GM13977 (cell line): ENCODE results near the gene WWP2.
A peak's percentile ranks its signal among the peaks of the same experiment; 100 is the strongest.

Source experiments
- DNase-seq: peaks from one replicate; pipeline ENCODE4 v3.0.0; 2012; ENCODE audit warnings: low spot score
- CTCF ChIP-seq: IDR thresholded peaks from 2 replicates; pipeline ENCODE4 v1.5.1; 2012; ENCODE audit warnings: mild to moderate bottlenecking, control low read depth; ENCODE audit not compliant: insufficient read depth; ENCODE audit errors: extremely low read depth, missing control alignments
- in situ Hi-C: fragments of 300-500 bp; cut with MboI; formaldehyde crosslinking; loops from one replicate; pipeline ENCODE4 v1.12.0; 2022; ENCODE audit warnings: low sequenced_read_pairs, low pct_unique_long_range_greater_than_20kb, mixed read lengths, inconsistent platforms; ENCODE audit not compliant: unreplicated experiment

Gene WWP2

GRCh38 chr16:69928856-69929400 lies 166.8 kb downstream of the WWP2 start:
- in situ Hi-C loops = no loop called here
- no peak for TF ChIP-seq CTCF

GRCh38 chr16:69929480-69929879 lies 167.3 kb downstream of the WWP2 start:
- in situ Hi-C loops = no loop called here
- peak; percentile 28 for DNase-seq
- TF ChIP-seq CTCF = no peak

More at GRCh38 chr16:69928856-69929400, 166.8 kb downstream of the WWP2 start:
- peak; percentile 10 for DNase-seq

GRCh38 chr16:69930117-69930776 lies 168.1 kb downstream of the WWP2 start:
- TF ChIP-seq CTCF = peak; percentile 86
- in situ Hi-C loops = loop anchor here (5.0 kb wide), 1 partner anchor 138 kb away; no protein-coding TSS in a partner anchor
- peak; percentile 88 for DNase-seq

- DNase-seq = peak; percentile 12
- no peak for TF ChIP-seq CTCF
- in situ Hi-C loops = loop anchor here (5.0 kb wide), 1 partner anchor 139 kb away; no protein-coding TSS in a partner anchor
These were observed 169.5 kb downstream of the WWP2 start for GRCh38 chr16:69931631-69932030.

GRCh38 chr16:69932228-69932627 lies 170.1 kb downstream of the WWP2 start:
- DNase-seq = peak; percentile 12
- TF ChIP-seq CTCF = no peak
- in situ Hi-C loops = loop anchor here (5.0 kb wide), 1 partner anchor 140 kb away; no protein-coding TSS in a partner anchor

- no peak for TF ChIP-seq CTCF
- peak; percentile 12 for DNase-seq
- in situ Hi-C loops = loop anchor here (5.0 kb wide), 1 partner anchor 141 kb away; no protein-coding TSS in a partner anchor
These were observed 170.7 kb downstream of the WWP2 start for GRCh38 chr16:69932691-69933392.
